ENCODE data around the gene INKA1.

INKA1 gene

DNA sequence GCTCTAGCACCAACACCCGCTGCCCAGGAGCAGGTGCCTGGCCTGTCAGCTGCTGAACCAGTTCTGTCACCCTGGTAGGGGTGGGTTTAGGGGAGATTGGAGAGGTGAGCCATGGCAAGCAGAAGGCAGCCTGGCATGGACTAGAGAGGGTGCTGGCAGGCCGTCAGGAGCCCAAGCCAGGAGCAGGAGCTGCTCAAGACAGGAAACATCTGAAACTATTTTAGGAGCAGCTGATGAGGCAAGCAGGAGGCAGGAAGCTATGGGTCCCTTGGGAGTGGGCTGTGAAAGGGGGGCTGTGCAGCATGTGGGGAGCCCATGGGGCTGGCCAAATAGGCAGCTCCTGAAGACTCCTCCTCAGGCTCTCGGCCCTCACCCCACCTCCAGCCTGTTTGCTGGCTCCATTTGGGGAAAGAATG is 2.3 kb downstream of the INKA1 start:
- Histone ChIP-seq H3K79me2 (ENCODE audit: control insufficient read depth, low read length) (peaks cover 19% of the 10 kb centered on the region), H3K4me2 (ENCODE audit: low read length) (peak overlapping the region; percentile 99), H3F3A (ENCODE audit: control insufficient read depth, insufficient read depth) (peaks cover 22% of the 10 kb centered on the region), H3K4me1 (ENCODE audit: control insufficient read depth, low read length) (peaks cover 72% of the 10 kb centered on the region), H3K9me2 (replicated peaks; ENCODE audit: control insufficient read depth, low read length) (no peaks in the 10 kb centered on the region), H3K9me3 (ENCODE audit: control insufficient read depth, insufficient read depth, low read length) (no peaks in the 10 kb centered on the region), H3K27me3 (ENCODE audit: control insufficient read depth, low read length) (no peaks in the 10 kb centered on the region), H3K36me3 (ENCODE audit: control insufficient read depth, low read length) (peaks cover 22% of the 10 kb centered on the region), H4K20me1 (ENCODE audit: control insufficient read depth, insufficient read depth, low read depth, low read length) (no peaks in the 10 kb centered on the region), H3K4me3 (ENCODE audit: low read length) (peak overlapping the region; percentile 90), H3K27ac (ENCODE audit: low read depth, low read length) (peak overlapping the region; percentile 98)
- TF ChIP-seq, protein P1, sequence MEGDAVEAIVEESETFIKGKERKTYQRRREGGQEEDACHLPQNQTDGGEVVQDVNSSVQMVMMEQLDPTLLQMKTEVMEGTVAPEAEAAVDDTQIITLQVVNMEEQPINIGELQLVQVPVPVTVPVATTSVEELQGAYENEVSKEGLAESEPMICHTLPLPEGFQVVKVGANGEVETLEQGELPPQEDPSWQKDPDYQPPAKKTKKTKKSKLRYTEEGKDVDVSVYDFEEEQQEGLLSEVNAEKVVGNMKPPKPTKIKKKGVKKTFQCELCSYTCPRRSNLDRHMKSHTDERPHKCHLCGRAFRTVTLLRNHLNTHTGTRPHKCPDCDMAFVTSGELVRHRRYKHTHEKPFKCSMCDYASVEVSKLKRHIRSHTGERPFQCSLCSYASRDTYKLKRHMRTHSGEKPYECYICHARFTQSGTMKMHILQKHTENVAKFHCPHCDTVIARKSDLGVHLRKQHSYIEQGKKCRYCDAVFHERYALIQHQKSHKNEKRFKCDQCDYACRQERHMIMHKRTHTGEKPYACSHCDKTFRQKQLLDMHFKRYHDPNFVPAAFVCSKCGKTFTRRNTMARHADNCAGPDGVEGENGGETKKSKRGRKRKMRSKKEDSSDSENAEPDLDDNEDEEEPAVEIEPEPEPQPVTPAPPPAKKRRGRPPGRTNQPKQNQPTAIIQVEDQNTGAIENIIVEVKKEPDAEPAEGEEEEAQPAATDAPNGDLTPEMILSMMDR (IDR thresholded peaks at IDR 0.05; ENCODE audit: low read depth, low read length, poor library complexity, severe bottlenecking): no peak
- no peak for TF ChIP-seq EZH2phosphoT487 (IDR thresholded peaks at IDR 0.05; ENCODE audit: borderline replicate concordance, low read length)

DNA sequence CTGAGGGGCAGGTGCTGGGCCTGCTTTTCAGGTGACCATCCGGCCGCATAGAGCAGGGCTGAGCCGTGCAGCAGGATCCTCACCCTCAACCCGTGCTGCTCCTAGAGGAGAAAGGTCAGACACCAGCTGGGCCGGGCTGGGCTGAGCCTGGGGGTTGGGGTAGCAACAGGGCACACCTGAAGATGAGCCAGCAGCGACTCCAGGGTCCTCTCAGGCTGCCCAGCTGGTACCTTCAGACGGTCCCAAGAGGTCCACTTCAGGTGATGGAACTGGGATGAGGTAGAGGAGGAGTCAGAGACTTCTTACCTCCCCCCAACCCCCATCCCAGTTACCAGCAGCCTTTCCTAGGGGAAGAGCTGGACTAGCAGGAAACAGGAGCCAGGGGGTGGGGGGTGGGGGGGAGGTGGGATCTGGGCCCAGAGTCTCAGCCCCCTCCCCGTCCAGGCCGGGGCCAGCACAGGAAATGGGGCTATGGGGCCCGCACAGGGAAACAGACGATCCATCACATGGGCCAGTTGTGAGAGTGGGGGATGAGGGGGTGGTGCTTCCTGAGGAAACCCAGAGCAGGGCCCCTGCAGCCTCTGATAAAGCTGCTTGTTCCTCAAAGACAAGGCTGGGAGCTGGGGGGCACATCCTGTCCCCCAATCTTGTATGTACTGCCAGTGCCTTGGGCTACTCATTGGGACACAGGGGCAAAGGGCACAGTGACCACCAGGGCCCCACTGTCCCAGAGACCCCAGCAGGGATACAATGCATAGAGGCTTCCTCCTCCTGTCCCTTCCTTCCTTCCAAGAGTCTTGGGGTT is 3.0 kb downstream of the INKA1 start:
- H3K27ac ChIP-seq (ENCODE audit: low read depth, low read length): peak overlapping the region; percentile 98
- H3K9me2 ChIP-seq (replicated peaks; ENCODE audit: control insufficient read depth, low read length): no peaks in the 10 kb centered on the region
- TF ChIP-seq EZH2phosphoT487 (IDR thresholded peaks at IDR 0.05; ENCODE audit: borderline replicate concordance, low read length): no peak
- TF ChIP-seq, protein P1 (IDR thresholded peaks at IDR 0.05; ENCODE audit: low read depth, low read length, poor library complexity, severe bottlenecking): no peak
- H3K79me2 ChIP-seq (ENCODE audit: control insufficient read depth, low read length): peaks cover 19% of the 10 kb centered on the region
- no peaks in the 10 kb centered on the region for H4K20me1 ChIP-seq (ENCODE audit: control insufficient read depth, insufficient read depth, low read depth, low read length)
- peak overlapping the region; percentile 90 for H3K4me3 ChIP-seq (ENCODE audit: low read length)
- H3F3A ChIP-seq (ENCODE audit: control insufficient read depth, insufficient read depth): peaks cover 22% of the 10 kb centered on the region
- peak overlapping the region; percentile 99 for H3K4me2 ChIP-seq (ENCODE audit: low read length)
- H3K36me3 ChIP-seq (ENCODE audit: control insufficient read depth, low read length): peaks cover 22% of the 10 kb centered on the region
- no peaks in the 10 kb centered on the region for H3K9me3 ChIP-seq (ENCODE audit: control insufficient read depth, insufficient read depth, low read length)
- H3K27me3 ChIP-seq (ENCODE audit: control insufficient read depth, low read length): no peaks in the 10 kb centered on the region
- H3K4me1 ChIP-seq (ENCODE audit: control insufficient read depth, low read length): peaks cover 72% of the 10 kb centered on the region

DNA sequence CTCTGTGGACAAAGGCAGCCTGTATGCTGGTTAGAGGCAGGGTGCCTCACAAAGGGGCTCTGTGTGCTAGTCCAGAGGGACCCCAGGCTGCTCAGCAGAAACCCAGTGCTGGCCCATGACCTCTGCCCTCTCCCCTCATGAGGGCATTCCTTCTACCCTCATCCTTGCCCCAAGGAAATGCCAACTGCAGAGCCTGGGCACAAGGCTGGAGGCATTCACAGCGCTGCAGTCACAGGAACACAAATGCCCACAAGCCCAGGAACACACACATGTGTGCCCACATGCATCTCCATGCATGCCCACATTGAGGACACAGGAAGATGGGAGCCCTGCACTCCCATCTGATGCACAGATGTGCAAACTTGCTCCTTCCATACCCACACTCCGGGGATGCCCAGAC is 3.8 kb downstream of the INKA1 start:
- no peaks in the 10 kb centered on the region for H3K9me3 ChIP-seq (ENCODE audit: control insufficient read depth, insufficient read depth, low read length)
- peak overlapping the region; percentile 99 for H3K4me2 ChIP-seq (ENCODE audit: low read length)
- H3K4me3 ChIP-seq (ENCODE audit: low read length): peak overlapping the region; percentile 90
- no peaks in the 10 kb centered on the region for H3K9me2 ChIP-seq (replicated peaks; ENCODE audit: control insufficient read depth, low read length)
- peaks cover 22% of the 10 kb centered on the region for H3K36me3 ChIP-seq (ENCODE audit: control insufficient read depth, low read length)
- peaks cover 19% of the 10 kb centered on the region for H3K79me2 ChIP-seq (ENCODE audit: control insufficient read depth, low read length)
- H3K27me3 ChIP-seq (ENCODE audit: control insufficient read depth, low read length): no peaks in the 10 kb centered on the region
- H3F3A ChIP-seq (ENCODE audit: control insufficient read depth, insufficient read depth): peaks cover 22% of the 10 kb centered on the region
- H3K27ac ChIP-seq (ENCODE audit: low read depth, low read length): peak overlapping the region; percentile 98
- peaks cover 65% of the 10 kb centered on the region for H3K4me1 ChIP-seq (ENCODE audit: control insufficient read depth, low read length)
- TF ChIP-seq EZH2phosphoT487 (IDR thresholded peaks at IDR 0.05; ENCODE audit: borderline replicate concordance, low read length): no peak
- TF ChIP-seq, protein P1 (IDR thresholded peaks at IDR 0.05; ENCODE audit: low read depth, low read length, poor library complexity, severe bottlenecking): no peak
- H4K20me1 ChIP-seq (ENCODE audit: control insufficient read depth, insufficient read depth, low read depth, low read length): no peaks in the 10 kb centered on the region
